ENCODE data around the gene LMAN2. TPM values are rescaled to one million over a fixed set of nuclear protein-coding genes. Genes with fewer than 3 reads are reported as not detected.

Gene LMAN2
- total RNA-seq, 1 donor from 2014 or later, result 229 TPM

DNA sequence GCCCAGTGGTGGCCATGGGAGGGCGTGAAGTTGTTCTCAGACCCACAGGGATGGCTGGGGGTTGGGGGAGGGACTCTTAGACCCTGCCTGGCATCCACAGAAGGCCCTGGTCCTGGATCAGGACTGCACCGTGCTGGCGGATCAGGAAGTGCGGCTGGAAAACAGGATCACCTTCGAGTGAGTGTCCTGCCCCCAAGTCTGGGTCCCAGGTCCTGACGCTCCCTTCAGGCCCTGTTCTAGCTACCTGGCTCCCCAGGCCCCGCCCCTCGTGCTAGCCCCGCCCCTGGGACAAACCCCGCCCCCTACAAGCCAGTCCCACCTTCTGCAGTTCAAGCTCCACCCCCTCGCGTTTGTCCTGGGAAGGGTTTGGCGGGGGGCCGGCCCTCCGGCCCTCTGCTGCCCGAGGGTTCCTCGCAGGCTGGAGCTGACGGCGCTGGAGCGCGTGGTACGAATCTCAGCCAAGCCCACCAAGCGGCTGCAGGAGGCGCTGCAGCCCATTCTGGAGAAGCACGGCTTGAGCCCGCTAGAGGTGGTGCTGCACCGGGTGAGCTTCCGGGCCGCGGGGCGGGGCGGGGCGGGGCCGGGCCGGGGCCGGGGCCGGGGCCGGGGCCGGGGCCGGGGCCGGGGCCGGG lies 19.1 kb upstream of the LMAN2 start:
- intact Hi-C loops (cut with DNase I), result no loop called here
- Histone ChIP-seq H3K4me3 (peak overlapping the region; percentile 29 to 46), H3K9me3 (no peaks in the 10 kb centered on the region), H3K27me3 (no peaks in the 10 kb centered on the region), H3K4me1 (peaks cover 7 to 9% of the 10 kb centered on the region in 2 donors), H3K27ac (no peak overlapping the region), H3K36me3 (no peaks in the 10 kb centered on the region)
- peak; percentile 28 to 49 (median 35) for TF ChIP-seq CTCF (IDR thresholded peaks at IDR 0.05)
- peak in 1 of 2 donors; percentile 80 for DNase-seq (ENCODE audit: low spot score in 2 of 2)

DNA sequence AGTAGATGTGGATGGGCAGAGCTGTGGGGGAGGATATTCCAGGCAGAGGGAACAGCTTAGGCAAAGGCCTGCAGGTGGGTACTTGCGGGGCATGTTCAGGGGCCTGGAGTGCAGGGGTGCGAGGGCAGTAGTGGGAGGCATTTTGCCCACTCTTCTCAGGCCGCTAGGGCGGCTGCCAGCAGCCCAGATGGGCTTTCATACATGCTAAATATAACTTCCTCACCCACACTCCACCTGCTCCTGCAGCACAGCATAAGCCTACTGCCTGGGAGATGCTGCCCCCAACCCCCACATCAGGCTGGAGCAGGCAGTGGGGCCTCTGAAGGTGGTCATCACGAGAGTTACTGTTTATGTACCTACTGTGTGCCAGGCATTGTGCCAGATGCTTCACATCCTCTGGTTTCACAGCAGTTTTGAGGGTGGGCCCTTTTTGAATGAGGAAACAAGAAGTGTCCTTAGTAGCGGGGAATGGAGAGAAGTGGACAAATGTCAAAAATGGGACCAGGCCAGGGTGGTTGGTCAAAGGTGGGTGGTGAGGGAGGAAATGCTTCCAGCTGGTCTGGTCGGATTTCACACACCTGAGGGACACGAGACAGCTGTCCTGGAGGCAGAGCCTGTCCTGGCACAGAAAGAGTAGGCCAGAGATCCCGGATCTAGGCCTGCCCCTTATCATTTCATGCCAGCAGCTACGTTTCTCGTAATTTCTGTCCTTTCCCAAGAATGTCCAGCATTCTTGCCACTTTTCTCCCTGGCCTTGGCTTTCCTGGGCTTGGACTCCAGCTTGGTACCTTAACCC lies 18.4 kb upstream of the LMAN2 start:
- no peaks in the 10 kb centered on the region for H3K36me3 ChIP-seq
- TF ChIP-seq CTCF (IDR thresholded peaks at IDR 0.05), result no peak
- H3K4me1 ChIP-seq, result peaks cover 7 to 9% of the 10 kb centered on the region in 2 donors
- DNase-seq (ENCODE audit: low spot score in 2 of 2), result no peak
- no peaks in the 10 kb centered on the region for H3K9me3 ChIP-seq
- H3K4me3 ChIP-seq, result no peak overlapping the region
- no peaks in the 10 kb centered on the region for H3K27me3 ChIP-seq
- H3K27ac ChIP-seq, result no peak overlapping the region
- intact Hi-C loops (cut with DNase I), result no loop called here

DNA sequence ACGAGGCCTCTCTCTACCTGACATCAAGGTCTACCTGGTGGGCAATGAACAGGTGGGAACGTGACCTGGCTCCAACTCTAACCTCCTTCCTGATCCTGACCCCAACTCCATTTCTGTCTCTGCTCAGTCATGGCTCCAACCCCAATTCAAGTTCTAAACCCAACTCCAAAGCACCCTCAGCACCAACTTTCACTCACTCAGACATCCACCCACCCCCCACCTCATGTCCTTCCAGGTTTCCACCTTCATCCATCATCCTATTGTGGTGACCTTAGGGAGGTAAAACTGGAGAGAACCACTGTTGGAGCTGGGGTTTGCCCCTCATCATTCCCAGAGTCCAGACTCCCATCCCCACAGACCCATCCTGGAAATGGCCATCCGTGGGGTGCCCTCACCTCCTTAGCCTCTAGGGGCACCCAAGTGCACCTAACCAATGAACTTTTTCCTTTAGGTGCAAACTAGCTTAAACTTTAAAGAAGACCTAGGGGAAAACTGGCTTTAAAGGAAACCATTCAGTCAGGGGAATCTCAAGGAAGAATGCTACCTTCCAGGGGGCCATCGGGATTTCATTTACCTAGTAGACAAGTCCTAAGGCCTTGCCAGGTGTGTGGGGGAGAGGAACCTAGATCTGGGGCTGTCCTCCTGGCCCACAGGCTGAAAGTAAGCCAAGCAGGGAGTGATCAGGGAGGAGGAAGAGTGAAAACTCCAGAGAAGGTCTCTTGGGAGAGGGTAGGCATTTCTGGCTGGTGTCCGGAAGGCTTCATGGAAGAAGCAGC lies 17.6 kb upstream of the LMAN2 start:
- peak in 2 of 3 experiments; percentile 50 to 55 for TF ChIP-seq CTCF (IDR thresholded peaks at IDR 0.05)
- intact Hi-C loops (cut with DNase I), result no loop called here
- H3K4me1 ChIP-seq, result peaks cover 7 to 9% of the 10 kb centered on the region in 2 donors

GRCh38 chr5:177367981-177368868 lies 16.8 kb upstream of the LMAN2 start:
- no peaks in the 10 kb centered on the region for H3K9me3 ChIP-seq
- DNase-seq (ENCODE audit: low spot score in 2 of 2), result no peak
- H3K36me3 ChIP-seq, result no peaks in the 10 kb centered on the region
- H3K4me1 ChIP-seq, result peaks cover 7 to 13% of the 10 kb centered on the region in 2 donors
- no peak overlapping the region for H3K27ac ChIP-seq
- H3K4me3 ChIP-seq, result no peak overlapping the region
- H3K27me3 ChIP-seq, result no peaks in the 10 kb centered on the region
- no peak for TF ChIP-seq CTCF (IDR thresholded peaks at IDR 0.05)
- intact Hi-C loops (cut with DNase I), result loop anchor here (2.0 kb wide), 1 partner anchor 59 kb away; the partner anchor contains the start of gene GRK6

More for the DNA sequence above, 17.6 kb upstream of the LMAN2 start:
- DNase-seq (ENCODE audit: low spot score in 2 of 2), result no peak
- H3K27ac ChIP-seq, result no peak overlapping the region
- H3K27me3 ChIP-seq, result no peaks in the 10 kb centered on the region
- H3K36me3 ChIP-seq, result no peaks in the 10 kb centered on the region
- no peak overlapping the region for H3K4me3 ChIP-seq
- no peaks in the 10 kb centered on the region for H3K9me3 ChIP-seq

Measured in ascending aorta (tissue), 2 donors.